ENCODE data around the gene TRPC4. TPM values are rescaled to one million over a fixed set of nuclear protein-coding genes. Genes with fewer than 3 reads are reported as not detected.

TRPC4 gene
- polyA plus RNA-seq, 1 donor from 2014 or later = 8.8 TPM

DNA sequence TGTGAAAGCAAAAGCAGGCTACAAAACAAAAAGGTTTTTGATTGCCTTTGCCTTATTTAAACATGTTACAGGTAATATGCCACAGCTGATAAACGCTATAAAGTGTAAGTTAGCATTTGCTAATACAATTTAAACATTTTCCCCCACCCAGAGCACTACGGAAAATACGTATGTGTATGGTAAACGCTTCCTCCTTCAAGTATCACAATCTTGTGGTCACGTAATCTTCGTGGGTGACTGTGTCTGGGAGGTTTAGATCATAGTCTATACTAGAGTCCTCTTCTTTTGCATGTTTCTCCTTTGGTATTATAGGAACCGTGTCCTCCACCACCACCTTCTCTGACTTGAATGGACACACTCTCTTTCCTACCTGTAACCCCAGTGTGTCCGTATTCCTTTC lies 232.9 kb downstream of the TRPC4 start:
- H3K4me3 ChIP-seq (ENCODE audit: low read length) = no peak overlapping the region
- H3F3A ChIP-seq (ENCODE audit: insufficient read depth, low read length, poor library complexity, severe bottlenecking) = no peaks in the 10 kb centered on the region
- no peak for TF ChIP-seq MXI1 (conservative IDR thresholded peaks at IDR 0.05; ENCODE audit: poor library complexity, severe bottlenecking)
- TF ChIP-seq TAF1 (IDR thresholded peaks at IDR 0.05; ENCODE audit: low read depth) = no peak
- H3K9me3 ChIP-seq (ENCODE audit: low read length) = no peaks in the 10 kb centered on the region
- no peak overlapping the region for H3K9ac ChIP-seq (ENCODE audit: low read length)
- H2AFZ ChIP-seq (ENCODE audit: low read depth, low read length) = no peak overlapping the region
- no peaks in the 10 kb centered on the region for H3K27me3 ChIP-seq (ENCODE audit: insufficient read depth, low read depth, low read length)
- H3K36me3 ChIP-seq (ENCODE audit: insufficient read depth, low read length) = no peaks in the 10 kb centered on the region
- H3K9me2 ChIP-seq (ENCODE audit: insufficient read depth, low read length) = no peaks in the 10 kb centered on the region
- no peaks in the 10 kb centered on the region for H4K20me1 ChIP-seq (ENCODE audit: insufficient read depth)
- H3K4me2 ChIP-seq (ENCODE audit: low read length) = no peak overlapping the region
- no peaks in the 10 kb centered on the region for H3K79me2 ChIP-seq (replicated peaks; ENCODE audit: insufficient read depth, low read length)
- H3K27ac ChIP-seq (ENCODE audit: low read length) = no peak overlapping the region

DNA sequence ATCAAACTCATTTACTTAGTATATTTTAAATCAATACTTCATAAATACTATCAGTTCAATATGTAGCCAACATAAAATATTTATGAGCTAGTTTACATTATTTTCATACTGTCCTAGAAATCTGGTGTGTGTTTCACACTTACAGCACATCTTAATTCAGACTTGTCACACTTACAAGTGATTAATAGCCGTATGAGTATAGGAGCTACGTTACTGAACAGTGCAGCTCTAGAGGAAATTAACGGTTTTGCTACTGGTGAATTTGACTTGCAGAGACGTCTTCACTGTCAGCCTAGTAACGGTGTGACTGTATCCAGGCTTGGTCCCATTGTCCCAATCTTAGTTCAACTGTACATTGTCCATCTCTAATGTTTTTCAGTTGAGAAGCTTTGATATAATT lies 237.3 kb downstream of the TRPC4 start:
- Histone ChIP-seq H3K4me2 (ENCODE audit: low read length) (no peak overlapping the region), H3K79me2 (replicated peaks; ENCODE audit: insufficient read depth, low read length) (no peaks in the 10 kb centered on the region), H3K9me2 (ENCODE audit: insufficient read depth, low read length) (no peaks in the 10 kb centered on the region), H3K4me3 (ENCODE audit: low read length) (no peak overlapping the region), H2AFZ (ENCODE audit: low read depth, low read length) (no peak overlapping the region), H3K27me3 (ENCODE audit: insufficient read depth, low read depth, low read length) (no peaks in the 10 kb centered on the region), H3K9ac (ENCODE audit: low read length) (no peak overlapping the region), H4K20me1 (ENCODE audit: insufficient read depth) (no peaks in the 10 kb centered on the region), H3F3A (ENCODE audit: insufficient read depth, low read length, poor library complexity, severe bottlenecking) (no peaks in the 10 kb centered on the region), H3K36me3 (ENCODE audit: insufficient read depth, low read length) (no peaks in the 10 kb centered on the region), H3K27ac (ENCODE audit: low read length) (no peak overlapping the region), H3K9me3 (ENCODE audit: low read length) (no peaks in the 10 kb centered on the region)
- no peak for TF ChIP-seq EZH2 (IDR thresholded peaks at IDR 0.05; ENCODE audit: borderline replicate concordance, insufficient read depth, low read length, poor library complexity, severe bottlenecking)
- no peak for TF ChIP-seq TAF1 (IDR thresholded peaks at IDR 0.05; ENCODE audit: low read depth)
- no peak for TF ChIP-seq MXI1 (conservative IDR thresholded peaks at IDR 0.05; ENCODE audit: poor library complexity, severe bottlenecking)
- no peak for TF ChIP-seq SMC3 (conservative IDR thresholded peaks at IDR 0.05; ENCODE audit: poor library complexity)
- TF ChIP-seq RAD21 (conservative IDR thresholded peaks at IDR 0.05) = no peak
- TF ChIP-seq, protein P1, sequence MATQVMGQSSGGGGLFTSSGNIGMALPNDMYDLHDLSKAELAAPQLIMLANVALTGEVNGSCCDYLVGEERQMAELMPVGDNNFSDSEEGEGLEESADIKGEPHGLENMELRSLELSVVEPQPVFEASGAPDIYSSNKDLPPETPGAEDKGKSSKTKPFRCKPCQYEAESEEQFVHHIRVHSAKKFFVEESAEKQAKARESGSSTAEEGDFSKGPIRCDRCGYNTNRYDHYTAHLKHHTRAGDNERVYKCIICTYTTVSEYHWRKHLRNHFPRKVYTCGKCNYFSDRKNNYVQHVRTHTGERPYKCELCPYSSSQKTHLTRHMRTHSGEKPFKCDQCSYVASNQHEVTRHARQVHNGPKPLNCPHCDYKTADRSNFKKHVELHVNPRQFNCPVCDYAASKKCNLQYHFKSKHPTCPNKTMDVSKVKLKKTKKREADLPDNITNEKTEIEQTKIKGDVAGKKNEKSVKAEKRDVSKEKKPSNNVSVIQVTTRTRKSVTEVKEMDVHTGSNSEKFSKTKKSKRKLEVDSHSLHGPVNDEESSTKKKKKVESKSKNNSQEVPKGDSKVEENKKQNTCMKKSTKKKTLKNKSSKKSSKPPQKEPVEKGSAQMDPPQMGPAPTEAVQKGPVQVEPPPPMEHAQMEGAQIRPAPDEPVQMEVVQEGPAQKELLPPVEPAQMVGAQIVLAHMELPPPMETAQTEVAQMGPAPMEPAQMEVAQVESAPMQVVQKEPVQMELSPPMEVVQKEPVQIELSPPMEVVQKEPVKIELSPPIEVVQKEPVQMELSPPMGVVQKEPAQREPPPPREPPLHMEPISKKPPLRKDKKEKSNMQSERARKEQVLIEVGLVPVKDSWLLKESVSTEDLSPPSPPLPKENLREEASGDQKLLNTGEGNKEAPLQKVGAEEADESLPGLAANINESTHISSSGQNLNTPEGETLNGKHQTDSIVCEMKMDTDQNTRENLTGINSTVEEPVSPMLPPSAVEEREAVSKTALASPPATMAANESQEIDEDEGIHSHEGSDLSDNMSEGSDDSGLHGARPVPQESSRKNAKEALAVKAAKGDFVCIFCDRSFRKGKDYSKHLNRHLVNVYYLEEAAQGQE (IDR thresholded peaks at IDR 0.05; ENCODE audit: borderline replicate concordance) = no peak
- TF ChIP-seq POLR2AphosphoS5 (IDR thresholded peaks at IDR 0.05) = no peak
- no peak for TF ChIP-seq EP300 (conservative IDR thresholded peaks at IDR 0.05; ENCODE audit: poor library complexity, severe bottlenecking)
- TF ChIP-seq, protein P2, sequence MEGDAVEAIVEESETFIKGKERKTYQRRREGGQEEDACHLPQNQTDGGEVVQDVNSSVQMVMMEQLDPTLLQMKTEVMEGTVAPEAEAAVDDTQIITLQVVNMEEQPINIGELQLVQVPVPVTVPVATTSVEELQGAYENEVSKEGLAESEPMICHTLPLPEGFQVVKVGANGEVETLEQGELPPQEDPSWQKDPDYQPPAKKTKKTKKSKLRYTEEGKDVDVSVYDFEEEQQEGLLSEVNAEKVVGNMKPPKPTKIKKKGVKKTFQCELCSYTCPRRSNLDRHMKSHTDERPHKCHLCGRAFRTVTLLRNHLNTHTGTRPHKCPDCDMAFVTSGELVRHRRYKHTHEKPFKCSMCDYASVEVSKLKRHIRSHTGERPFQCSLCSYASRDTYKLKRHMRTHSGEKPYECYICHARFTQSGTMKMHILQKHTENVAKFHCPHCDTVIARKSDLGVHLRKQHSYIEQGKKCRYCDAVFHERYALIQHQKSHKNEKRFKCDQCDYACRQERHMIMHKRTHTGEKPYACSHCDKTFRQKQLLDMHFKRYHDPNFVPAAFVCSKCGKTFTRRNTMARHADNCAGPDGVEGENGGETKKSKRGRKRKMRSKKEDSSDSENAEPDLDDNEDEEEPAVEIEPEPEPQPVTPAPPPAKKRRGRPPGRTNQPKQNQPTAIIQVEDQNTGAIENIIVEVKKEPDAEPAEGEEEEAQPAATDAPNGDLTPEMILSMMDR (IDR thresholded peaks at IDR 0.05; ENCODE audit: poor library complexity, severe bottlenecking) = no peak

- H3K9me2 ChIP-seq (ENCODE audit: insufficient read depth, low read length) = no peaks in the 10 kb centered on the region
- TF ChIP-seq, protein P2 (IDR thresholded peaks at IDR 0.05; ENCODE audit: poor library complexity, severe bottlenecking) = no peak
- TF ChIP-seq EP300 (conservative IDR thresholded peaks at IDR 0.05; ENCODE audit: poor library complexity, severe bottlenecking) = no peak
- TF ChIP-seq RAD21 (conservative IDR thresholded peaks at IDR 0.05) = no peak
- no peak for TF ChIP-seq SMC3 (conservative IDR thresholded peaks at IDR 0.05; ENCODE audit: poor library complexity)
- no peak for TF ChIP-seq MXI1 (conservative IDR thresholded peaks at IDR 0.05; ENCODE audit: poor library complexity, severe bottlenecking)
- TF ChIP-seq EZH2 (IDR thresholded peaks at IDR 0.05; ENCODE audit: borderline replicate concordance, insufficient read depth, low read length, poor library complexity, severe bottlenecking) = no peak
- no peak for TF ChIP-seq TAF1 (IDR thresholded peaks at IDR 0.05; ENCODE audit: low read depth)
- TF ChIP-seq POLR2AphosphoS5 (IDR thresholded peaks at IDR 0.05) = no peak
- TF ChIP-seq, protein P1 (IDR thresholded peaks at IDR 0.05; ENCODE audit: borderline replicate concordance) = no peak
- H3K9me3 ChIP-seq (ENCODE audit: low read length) = no peaks in the 10 kb centered on the region
- H4K20me1 ChIP-seq (ENCODE audit: insufficient read depth) = no peaks in the 10 kb centered on the region
- no peaks in the 10 kb centered on the region for H3K36me3 ChIP-seq (ENCODE audit: insufficient read depth, low read length)
- H3F3A ChIP-seq (ENCODE audit: insufficient read depth, low read length, poor library complexity, severe bottlenecking) = no peaks in the 10 kb centered on the region
- H2AFZ ChIP-seq (ENCODE audit: low read depth, low read length) = no peak overlapping the region
- no peaks in the 10 kb centered on the region for H3K79me2 ChIP-seq (replicated peaks; ENCODE audit: insufficient read depth, low read length)
- H3K4me2 ChIP-seq (ENCODE audit: low read length) = no peak overlapping the region
- no peak overlapping the region for H3K27ac ChIP-seq (ENCODE audit: low read length)
- no peaks in the 10 kb centered on the region for H3K27me3 ChIP-seq (ENCODE audit: insufficient read depth, low read depth, low read length)
- H3K4me3 ChIP-seq (ENCODE audit: low read length) = no peak overlapping the region
- no peak overlapping the region for H3K9ac ChIP-seq (ENCODE audit: low read length)
Measured at GRCh38 chr13:37627428-37627827, 242.1 kb downstream of the TRPC4 start.
